H9 (cell line): ENCODE results near the gene RETSAT. TPM values are rescaled to one million over a fixed set of nuclear protein-coding genes. Genes with fewer than 3 reads are reported as not detected.
"Not testable (repeated sequence)": the region's sequence is repeated elsewhere in the genome, so short reads cannot be mapped to it uniquely, and the experiment has no call there.

Experiments used
- DNase-seq: peaks from one replicate; pipeline ENCODE4 v3.0.0-alpha.2; 2017
- H2AFZ ChIP-seq: one replicate; pipeline ENCODE4 v1.6.1; 2013; ENCODE audit warnings: mild to moderate bottlenecking, low read length, control low read depth, moderate library complexity
- H2AK5ac ChIP-seq: 2 replicates; pipeline ENCODE4 v1.6.1; 2013; ENCODE audit warnings: low read length, control low read depth, mixed read lengths; ENCODE audit not compliant: insufficient read length
- H2BK120ac ChIP-seq: one replicate; pipeline ENCODE4 v1.6.1; 2013; ENCODE audit warnings: low read depth, mild to moderate bottlenecking, low read length, control low read depth, inconsistent platforms; ENCODE audit not compliant: poor library complexity, severe bottlenecking
- H2BK12ac ChIP-seq: 2 replicates; pipeline ENCODE4 v1.6.1; 2013; ENCODE audit warnings: low read length, control low read depth, mixed read lengths, low read depth; ENCODE audit not compliant: insufficient read length
- H2BK15ac ChIP-seq: 2 replicates; pipeline ENCODE4 v1.6.1; 2013; ENCODE audit warnings: low read depth, low read length, control low read depth
- H2BK20ac ChIP-seq: one replicate; pipeline ENCODE4 v1.6.1; 2013; ENCODE audit warnings: low read depth, mild to moderate bottlenecking, low read length, control low read depth, inconsistent platforms; ENCODE audit not compliant: poor library complexity, severe bottlenecking
- H2BK5ac ChIP-seq: 2 replicates; pipeline ENCODE4 v1.6.1; 2013; ENCODE audit warnings: low read length, control low read depth, mixed read lengths; ENCODE audit not compliant: insufficient read length
- H3K14ac ChIP-seq: 2 replicates; pipeline ENCODE4 v1.6.1; 2013; ENCODE audit warnings: low read length, control low read depth; ENCODE audit not compliant: insufficient read depth
- H3K18ac ChIP-seq: 2 replicates; pipeline ENCODE4 v1.6.1; 2013; ENCODE audit warnings: low read depth, mild to moderate bottlenecking, mixed read lengths, low read length, control low read depth; ENCODE audit not compliant: insufficient read length
- H3K23ac ChIP-seq: 2 replicates; pipeline ENCODE4 v1.6.1; 2013; ENCODE audit warnings: low read length, control low read depth, mixed read lengths, low read depth; ENCODE audit not compliant: insufficient read length
- H3K23me2 ChIP-seq: 2 replicates; pipeline ENCODE4 v1.6.1; 2013; ENCODE audit warnings: low read depth, mild to moderate bottlenecking, mixed read lengths, low read length, control low read depth; ENCODE audit not compliant: insufficient read length, poor library complexity, severe bottlenecking
- H3K27ac ChIP-seq: 2 replicates; pipeline ENCODE4 v1.5.1; 2013; ENCODE audit warnings: low read length, control low read depth, mixed read lengths, low read depth; ENCODE audit not compliant: insufficient read length
- H3K27me3 ChIP-seq: 2 replicates; pipeline ENCODE4 v1.6.1; 2013; ENCODE audit warnings: low read length, control low read depth, inconsistent platforms; ENCODE audit not compliant: insufficient read depth
- H3K4ac ChIP-seq: 2 replicates; pipeline ENCODE4 v1.6.1; 2013; ENCODE audit warnings: low read depth, mild to moderate bottlenecking, control low read depth, inconsistent platforms, low read length, moderate library complexity
- H3K4me1 ChIP-seq: 2 replicates; pipeline ENCODE4 v1.6.1; 2013; ENCODE audit warnings: low read length, control low read depth, inconsistent platforms; ENCODE audit not compliant: insufficient read depth
- H3K4me2 ChIP-seq: 2 replicates; pipeline ENCODE4 v1.6.1; 2013; ENCODE audit warnings: low read length, control low read depth, mixed read lengths; ENCODE audit not compliant: insufficient read length, insufficient read depth
- H3K56ac ChIP-seq: 2 replicates; pipeline ENCODE4 v1.6.1; 2013; ENCODE audit warnings: low read depth, mild to moderate bottlenecking, mixed read lengths, low read length, control low read depth; ENCODE audit not compliant: insufficient read length
- H3K79me1 ChIP-seq: 2 replicates; pipeline ENCODE4 v1.6.1; 2013; ENCODE audit warnings: low read depth, mild to moderate bottlenecking, moderate library complexity, low read length, control low read depth, inconsistent platforms; ENCODE audit not compliant: insufficient read depth, poor library complexity, severe bottlenecking
- H3K79me2 ChIP-seq: 2 replicates; pipeline ENCODE4 v1.6.1; 2013; ENCODE audit warnings: low read length, control low read depth, inconsistent platforms; ENCODE audit not compliant: insufficient read depth
- H3K9ac ChIP-seq: 2 replicates; pipeline ENCODE4 v1.6.1; 2013; ENCODE audit warnings: low read length, control low read depth, mixed read lengths; ENCODE audit not compliant: insufficient read length; ENCODE audit errors: extremely low read depth
- H3K9me3 ChIP-seq: one replicate; pipeline ENCODE4 v1.6.1; 2013; ENCODE audit warnings: low read depth, low read length, inconsistent platforms; ENCODE audit not compliant: control insufficient read depth
- H3T11ph ChIP-seq: one replicate; pipeline ENCODE4 v1.6.1; 2013; ENCODE audit warnings: mild to moderate bottlenecking, low read length, control low read depth, inconsistent platforms
- H4K20me1 ChIP-seq: one replicate; pipeline ENCODE4 v1.6.1; 2013; ENCODE audit not compliant: control insufficient read depth, insufficient read length, insufficient read depth
- H4K5ac ChIP-seq: 2 replicates; pipeline ENCODE4 v1.6.1; 2013; ENCODE audit warnings: low read depth, mild to moderate bottlenecking, mixed read lengths, low read length, control low read depth; ENCODE audit not compliant: insufficient read length
- H4K8ac ChIP-seq: replicated peaks from 2 replicates; pipeline ENCODE4 v1.6.1; 2013; ENCODE audit warnings: low read length, control low read depth, mixed read lengths, low read depth; ENCODE audit not compliant: insufficient read length
- H4K91ac ChIP-seq: 2 replicates; pipeline ENCODE4 v1.6.1; 2013; ENCODE audit warnings: low read depth, mild to moderate bottlenecking, moderate library complexity, mixed read lengths, low read length, control low read depth; ENCODE audit not compliant: insufficient read length
- H3K27ac Mint-ChIP-seq, 3 experiments: 2 replicates in 2 of 3; 3 replicates in 1 of 3; pipeline ENCODE4 v1.8.0; 2020 to 2021; ENCODE audit warnings: mixed read lengths in 3 of 3, mild to moderate bottlenecking in 1 of 3, moderate library complexity in 1 of 3
- H3K27me3 Mint-ChIP-seq: 2 replicates; pipeline ENCODE4 v1.8.0; 2021; ENCODE audit warnings: low read depth, mild to moderate bottlenecking, moderate library complexity, mixed read lengths
- H3K36me3 Mint-ChIP-seq, 3 experiments: 2 replicates in 2 of 3; 3 replicates in 1 of 3; pipeline ENCODE4 v1.8.0; 2020 to 2021; ENCODE audit warnings: low read depth in 3 of 3, mixed read lengths in 3 of 3; ENCODE audit not compliant: insufficient read depth in 1 of 3
- H3K4me1 Mint-ChIP-seq, 2 experiments: 2 replicates each; pipeline ENCODE4 v1.8.0; 2020; ENCODE audit warnings: mixed read lengths in 2 of 2
- H3K4me3 Mint-ChIP-seq, 2 experiments: 2 replicates in 1 of 2; 3 replicates in 1 of 2; pipeline ENCODE4 v1.8.0; 2020 to 2021; ENCODE audit warnings: mild to moderate bottlenecking in 2 of 2, mixed read lengths in 2 of 2, moderate library complexity in 1 of 2
- H3K9me3 Mint-ChIP-seq, 2 experiments: 2 replicates in 1 of 2; 3 replicates in 1 of 2; pipeline ENCODE4 v1.8.0; 2020; ENCODE audit warnings: mild to moderate bottlenecking in 2 of 2, mixed read lengths in 2 of 2, moderate library complexity in 1 of 2
- CTCF ChIP-seq: fragments of 200-600 bp; sonication (generic); conservative IDR thresholded peaks from 3 replicates; pipeline ENCODE4 v1.8.0; 2021; ENCODE audit warnings: antibody characterized with exemption, mild to moderate bottlenecking
- WGBS: extraction: QIAGEN DNeasy Blood & Tissue Kit; methylation state at CpG from one replicate; pipeline ENCODE4 v1.1.7; 2013; ENCODE audit warnings: missing lambda C conversion rate, low lambda C conversion rate, mixed read lengths; ENCODE audit not compliant: insufficient read length; ENCODE audit errors: extremely low coverage; 5-methylcytosine and 5-hydroxymethylcytosine counted together
- total RNA-seq: library from RNA; stranded (reverse); gene quantifications from 2 replicates; pipeline ENCODE4 v1.2.1, GENCODE V29; 2021

RETSAT gene
- total RNA-seq, 1 experiment from 2014 or later, result 16.7 TPM

GRCh38 chr2:85334928-85335327, 19.4 kb downstream of the RETSAT start:
- no CpG with 5 or more reads among the region's 2 CpGs for WGBS
- Histone ChIP-seq H3K9me3 (no peaks in the 10 kb centered on the region), H3K4me1 (no peaks in the 10 kb centered on the region; the same call in 1 of the 2 replicates), H3T11ph (no peak overlapping the region), H3K27ac (no peak overlapping the region), H2BK5ac (no peak overlapping the region), H4K5ac (no peak overlapping the region), H2BK120ac (no peak overlapping the region), H4K91ac (no peak overlapping the region), H2BK12ac (no peak overlapping the region), H3K9ac (no peak overlapping the region), H3K14ac (no peak overlapping the region), H3K23me2 (no peaks in the 10 kb centered on the region), H2AK5ac (no peak overlapping the region), H3K56ac (no peak overlapping the region), H3K79me1 (no peaks in the 10 kb centered on the region), H3K18ac (no peak overlapping the region), H4K8ac (no peak overlapping the region), H2BK15ac (no peak overlapping the region), H3K23ac (no peak overlapping the region), H2AFZ (no peak overlapping the region), H3K4me2 (no peak overlapping the region), H3K4ac (no peak overlapping the region), H3K27me3 (no peaks in the 10 kb centered on the region), H3K79me2 (no peaks in the 10 kb centered on the region), H4K20me1 (no peaks in the 10 kb centered on the region), H2BK20ac (no peak overlapping the region)
- H3K4me1 Mint-ChIP-seq, result peaks cover 13 to 17% of the 10 kb centered on the region in 2 experiments
- TF ChIP-seq CTCF, result no peak
- H3K9me3 Mint-ChIP-seq, result peaks cover 3 to 6% of the 10 kb centered on the region in 2 experiments; a peak in 4 of 5 replicates
- H3K4me3 Mint-ChIP-seq, result no peak overlapping the region
- DNase-seq, result no peak
- H3K27me3 Mint-ChIP-seq, result peaks cover 11% of the 10 kb centered on the region
- H3K27ac Mint-ChIP-seq, result no peak overlapping the region
- no peaks in the 10 kb centered on the region; a peak in 1 of 7 replicates for H3K36me3 Mint-ChIP-seq

GRCh38 chr2:85333877-85334276, 20.5 kb downstream of the RETSAT start:
- not testable (repeated sequence) for H3T11ph ChIP-seq, H2AFZ ChIP-seq, H3K9ac ChIP-seq, H3K27me3 ChIP-seq, H3K27me3 Mint-ChIP-seq, H3K9me3 ChIP-seq, H3K27ac Mint-ChIP-seq, H4K5ac ChIP-seq, H3K79me1 ChIP-seq, H3K79me2 ChIP-seq, H4K20me1 ChIP-seq, H2AK5ac ChIP-seq, H4K8ac ChIP-seq, H2BK12ac ChIP-seq, H3K36me3 Mint-ChIP-seq, H2BK5ac ChIP-seq, H2BK15ac ChIP-seq, H2BK20ac ChIP-seq, H4K91ac ChIP-seq, H3K23ac ChIP-seq, H2BK120ac ChIP-seq, H3K27ac ChIP-seq, H3K23me2 ChIP-seq, H3K4me3 Mint-ChIP-seq, DNase-seq, H3K56ac ChIP-seq, H3K4me2 ChIP-seq, H3K4ac ChIP-seq, H3K9me3 Mint-ChIP-seq, H3K14ac ChIP-seq, H3K4me1 ChIP-seq, H3K18ac ChIP-seq
- H3K4me1 Mint-ChIP-seq, result peaks cover 13 to 24% of the 10 kb centered on the region in 2 experiments
- no CpG with 5 or more reads among the region's 4 CpGs for WGBS
